ENCODE data around the gene C1orf87.

The C1orf87 gene

GRCh38 chr1:60000625-60001024, 72.9 kb downstream of the C1orf87 start:
- ChIA-PET POLR2A (no interaction called here), CTCF (no interaction called here)
- H3K9me3 ChIP-seq (ENCODE audit: control insufficient read depth, insufficient read depth, low read depth, low read length), result no peaks in the 10 kb centered on the region
- H3K4me1 ChIP-seq (ENCODE audit: control insufficient read depth, insufficient read depth, low read length), result no peaks in the 10 kb centered on the region
- no peak for TF ChIP-seq ZNF2 (tag by site-specific recombination; IDR thresholded peaks at IDR 0.05)
- TF ChIP-seq ZNF133 (tag by site-specific recombination; IDR thresholded peaks at IDR 0.05), result no peak
- TF ChIP-seq ZNF791 (tag by site-specific recombination; IDR thresholded peaks at IDR 0.05), result no peak
- no peak for TF ChIP-seq ZNF23 (tag by site-specific recombination; IDR thresholded peaks at IDR 0.05; ENCODE audit: borderline replicate concordance)
- no peak overlapping the region for H3K27ac ChIP-seq (ENCODE audit: extremely low read depth, low read depth, low read length)
- H3K36me3 ChIP-seq (ENCODE audit: control insufficient read depth in 2 of 2, insufficient read depth in 1 of 2, low read length in 2 of 2), result no peaks in the 10 kb centered on the region
- no peak overlapping the region for H3K4me3 ChIP-seq (ENCODE audit: low read depth, low read length)

- Histone ChIP-seq H3K36me3 (ENCODE audit: control insufficient read depth in 2 of 2, insufficient read depth in 1 of 2, low read length in 2 of 2) (no peaks in the 10 kb centered on the region), H3K27ac (ENCODE audit: extremely low read depth, low read depth, low read length) (no peak overlapping the region), H3K9me3 (ENCODE audit: control insufficient read depth, insufficient read depth, low read depth, low read length) (no peaks in the 10 kb centered on the region), H3K4me1 (ENCODE audit: control insufficient read depth, insufficient read depth, low read length) (no peaks in the 10 kb centered on the region), H3K4me3 (ENCODE audit: low read depth, low read length) (no peak overlapping the region)
- ChIA-PET POLR2A (no interaction called here), CTCF (interaction anchor here (0.5 to 1.1 kb wide), 2 partner anchors 21 to 1780 kb away, joined by 3 to 4 read pairs; no protein-coding TSS in a partner anchor)
- TF ChIP-seq ZNF571 (tag by site-specific recombination; IDR thresholded peaks at IDR 0.05) (no peak), RBAK (tag by site-specific recombination; IDR thresholded peaks at IDR 0.05) (no peak), ZNF211 (tag by site-specific recombination; IDR thresholded peaks at IDR 0.05; ENCODE audit: low read depth) (no peak), ZNF174 (tag by site-specific recombination; IDR thresholded peaks at IDR 0.05) (no peak), YY2 (tag by site-specific recombination; IDR thresholded peaks at IDR 0.05) (no peak), ZNF560 (tag by site-specific recombination; IDR thresholded peaks at IDR 0.05; ENCODE audit: borderline replicate concordance) (no peak), ZBTB20 (tag by site-specific recombination; IDR thresholded peaks at IDR 0.05) (no peak)
Measured at GRCh38 chr1:59999746-60000145, 73.8 kb downstream of the C1orf87 start.

- ChIA-PET CTCF (interaction anchor here (1.1 to 1.8 kb wide), 2 partner anchors 20 to 28 kb away, joined by 3 to 6 read pairs; no protein-coding TSS in a partner anchor), POLR2A (no interaction called here)
- TF ChIP-seq KLF10 (tag by site-specific recombination; IDR thresholded peaks at IDR 0.05) (no peak), ZNF202 (tag by site-specific recombination; IDR thresholded peaks at IDR 0.05; ENCODE audit: borderline replicate concordance) (no peak), PRDM10 (tag by site-specific recombination; IDR thresholded peaks at IDR 0.05) (no peak), ZBTB17 (tag by site-specific recombination; IDR thresholded peaks at IDR 0.05) (no peak), ZNF670 (tag by site-specific recombination; IDR thresholded peaks at IDR 0.05; ENCODE audit: low read depth) (no peak), ZNF600 (tag by site-specific recombination; IDR thresholded peaks at IDR 0.05) (no peak)
- Histone ChIP-seq H3K36me3 (ENCODE audit: control insufficient read depth in 2 of 2, insufficient read depth in 1 of 2, low read length in 2 of 2) (no peaks in the 10 kb centered on the region), H3K4me1 (ENCODE audit: control insufficient read depth, insufficient read depth, low read length) (no peaks in the 10 kb centered on the region), H3K9me3 (ENCODE audit: control insufficient read depth, insufficient read depth, low read depth, low read length) (no peaks in the 10 kb centered on the region), H3K27ac (ENCODE audit: extremely low read depth, low read depth, low read length) (no peak overlapping the region), H3K4me3 (ENCODE audit: low read depth, low read length) (no peak overlapping the region)
Measured at GRCh38 chr1:59999006-59999405, 74.6 kb downstream of the C1orf87 start.

Data from HEK293 (cell line).